Cardiac septum (tissue), 1 donor: Measurements from ENCODE around the gene FANCI. TPM values are rescaled to one million over a fixed set of nuclear protein-coding genes. Genes with fewer than 3 reads are reported as not detected.

Experiments
- microRNA-seq: library from miRNA; unstranded; fragments of <30 nt; microRNA quantifications from one replicate; pipeline ENCODE4 v1.2.0, GENCODE V29; 2020
- total RNA-seq: library from RNA; stranded (reverse); fragmentation: NEBNext Ultra II Directional; extraction: Animal tissue kit (Norgen Biotek cat#: 25700); gene quantifications from one replicate; pipeline ENCODE4 v1.2.1, GENCODE V29; 2021
- donor health status: DM: no; HTN: no; CAD: no.

FANCI gene
- total RNA-seq, 1 donor from 2014 or later, result 2.4 TPM

Small RNAs within 50 kb of the gene (microRNA-seq; reads per million reads assigned to microRNA genes)
- not detected for gene MIR6766

Other genes with a start within 250 kb of the FANCI start
- 185 TPM for gene ABHD2, start 155.5 kb upstream of the FANCI start, total RNA-seq
- gene RLBP1, start 22.4 kb upstream of the FANCI start, total RNA-seq, result not detected
- gene POLG, start 90.8 kb downstream of the FANCI start, total RNA-seq, result 49.4 TPM